OCI-M1 (cell line): Measurements from ENCODE around the gene ZMIZ1.

Experiments used
- DNase-seq: peaks from one replicate; lab custom pipeline; 2025; lab: John Stamatoyannopoulos, UW

Gene ZMIZ1

GRCh38 chr10:79342811-79343561 lies 274.2 kb downstream of the ZMIZ1 start:
- peak; percentile 16 for DNase-seq

- no peak for DNase-seq
These were observed 275.9 kb downstream of the ZMIZ1 start for GRCh38 chr10:79344502-79345195.

- peak; percentile 69 for DNase-seq
These were observed 276.7 kb downstream of the ZMIZ1 start for GRCh38 chr10:79345241-79346011.

GRCh38 chr10:79346012-79346340 lies 277.2 kb downstream of the ZMIZ1 start:
- DNase-seq = no peak

GRCh38 chr10:79346388-79347225 lies 277.8 kb downstream of the ZMIZ1 start:
- DNase-seq = no peak

GRCh38 chr10:79347226-79347893 lies 278.6 kb downstream of the ZMIZ1 start, which contains the start of gene PPIF:
Gene PPIF, plus strand, starts transcription at chr10:79347469. Its CDS starts 80 bp downstream, at chr10:79347549.
- peak; percentile 96 for DNase-seq

- DNase-seq = peak; percentile 81
These were observed 279.3 kb downstream of the ZMIZ1 start for GRCh38 chr10:79347894-79348639.

GRCh38 chr10:79348640-79348988 lies 279.8 kb downstream of the ZMIZ1 start:
- DNase-seq = peak; percentile 20

GRCh38 chr10:79349072-79349491 lies 280.3 kb downstream of the ZMIZ1 start:
- DNase-seq = no peak

GRCh38 chr10:79349766-79350406 lies 281.1 kb downstream of the ZMIZ1 start:
- DNase-seq = no peak

- DNase-seq = no peak
These were observed 281.8 kb downstream of the ZMIZ1 start for GRCh38 chr10:79350407-79351154.

- DNase-seq = no peak
These were observed 282.6 kb downstream of the ZMIZ1 start for GRCh38 chr10:79351332-79351731.

- DNase-seq = no peak
These were observed 283.5 kb downstream of the ZMIZ1 start for GRCh38 chr10:79352035-79352877.

- DNase-seq = no peak
These were observed 284.2 kb downstream of the ZMIZ1 start for GRCh38 chr10:79353000-79353406.

GRCh38 chr10:79353726-79354125 lies 285.0 kb downstream of the ZMIZ1 start:
- no peak for DNase-seq

- DNase-seq = no peak
These were observed 285.4 kb downstream of the ZMIZ1 start for GRCh38 chr10:79354141-79354540.

- no peak for DNase-seq
These were observed 285.8 kb downstream of the ZMIZ1 start for GRCh38 chr10:79354615-79355014.

GRCh38 chr10:79355420-79356017 lies 286.8 kb downstream of the ZMIZ1 start:
- DNase-seq = no peak
